Measurements from ENCODE around the gene POLD3. TPM values are rescaled to one million over a fixed set of nuclear protein-coding genes. Genes with fewer than 3 reads are reported as not detected.

POLD3 gene
- total RNA-seq, 1 donor from 2014 or later = 15.0 TPM

GRCh38 chr11:74691755-74692154 is 99.4 kb downstream of the POLD3 start:
- no peak for DNase-seq

Small RNA genes within 50 kb of the gene (small RNA-seq; reads per million reads assigned to genes)
- gene RANP3 (ENCODE audit: low replicate concordance) (not detected), gene RN7SKP297 (ENCODE audit: low replicate concordance) (not detected)

Other genes starting within 250 kb of the POLD3 start
- gene PGM2L1, start 194.1 kb upstream of the POLD3 start, total RNA-seq = 12.3 TPM
- gene KCNE3, start 125.0 kb upstream of the POLD3 start, total RNA-seq = 5.0 TPM
- gene LIPT2, start 98.9 kb upstream of the POLD3 start, total RNA-seq = 3.3 TPM
- gene CHRDL2, start 138.8 kb downstream of the POLD3 start, total RNA-seq = 1.8 TPM
- 28.7 TPM for gene RNF169, start 156.3 kb downstream of the POLD3 start, total RNA-seq